Measurements from ENCODE around the gene ENPP3.

ENPP3 gene

DNA sequence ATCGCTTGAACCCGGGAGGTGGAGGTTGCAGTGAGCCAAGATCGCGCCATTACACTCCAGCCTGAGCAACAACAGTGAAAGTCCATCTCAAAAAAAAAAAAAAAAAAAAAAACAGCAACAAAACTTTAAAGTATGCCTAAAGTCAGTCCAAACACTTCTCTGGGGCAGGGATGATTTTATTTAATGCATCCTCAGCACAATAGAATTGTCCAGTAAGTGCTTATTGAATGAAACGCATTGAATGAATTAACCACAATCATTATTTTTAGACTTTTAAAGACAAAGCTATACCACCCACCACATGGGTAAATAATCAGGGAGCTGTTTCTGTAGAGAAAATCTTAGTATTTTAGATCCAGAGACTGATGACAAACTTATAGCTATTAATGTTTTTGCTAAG, 90.4 kb downstream of the ENPP3 start:
- no peak for DNase-seq
- TF ChIP-seq GATA1 (IDR thresholded peaks at IDR 0.05; ENCODE audit: low read depth, low read length): no peak
- no peak for TF ChIP-seq POLR2A (IDR thresholded peaks at IDR 0.05; ENCODE audit: low read length)

DNA sequence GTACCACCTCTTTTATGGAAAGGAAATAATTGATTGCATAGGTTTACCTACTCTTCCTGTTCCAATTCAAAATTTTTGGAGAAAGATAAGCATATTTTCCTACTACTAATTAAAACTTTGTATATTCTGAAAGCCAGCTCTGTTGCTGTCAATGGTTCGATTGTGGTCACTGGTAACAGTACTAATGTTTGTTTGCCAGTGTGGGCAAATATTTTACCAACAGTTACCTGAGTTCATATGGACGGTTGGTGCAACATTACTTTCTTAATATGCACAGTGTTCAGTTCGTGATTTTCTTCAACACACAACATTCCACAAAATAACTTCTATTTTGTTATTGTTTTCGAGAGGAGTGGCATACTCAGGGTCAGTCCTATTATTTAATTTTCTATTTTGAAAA, 90.8 kb downstream of the ENPP3 start:
- TF ChIP-seq GATA1 (IDR thresholded peaks at IDR 0.05; ENCODE audit: low read depth, low read length) (no peak), POLR2A (IDR thresholded peaks at IDR 0.05; ENCODE audit: low read length) (no peak)
- no peak for DNase-seq

DNA sequence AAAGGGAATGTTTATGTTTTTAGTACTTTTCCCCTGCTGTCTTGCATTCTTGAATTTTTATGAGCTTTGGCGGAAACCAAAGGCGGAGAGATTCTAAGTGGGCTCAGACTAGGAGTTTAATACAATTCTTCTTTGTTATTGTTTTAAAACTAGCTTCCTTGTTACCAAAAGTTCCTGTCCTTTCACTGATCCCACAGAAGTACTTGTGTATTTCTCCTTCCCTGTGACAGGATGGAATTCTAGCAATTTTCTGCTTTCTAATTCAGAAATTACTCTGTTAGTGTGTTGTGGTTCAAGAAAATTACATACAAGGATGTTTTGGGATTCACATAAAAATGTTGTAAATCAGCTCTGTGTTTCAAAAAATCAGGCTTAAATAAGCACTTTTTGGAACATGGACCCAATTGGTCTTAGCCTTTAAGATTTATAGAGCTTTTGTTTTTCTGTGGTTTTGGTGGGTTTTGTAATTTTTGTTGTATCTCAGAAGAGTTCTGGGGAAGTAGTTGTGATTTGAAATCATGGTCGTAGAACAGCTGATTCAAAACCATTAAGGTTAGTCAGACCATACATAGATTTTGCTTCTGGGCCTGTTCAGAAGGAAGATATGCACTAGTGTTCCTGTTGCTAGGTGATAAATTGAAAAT, 91.3 kb downstream of the ENPP3 start:
- DNase-seq: no peak
- no peak for TF ChIP-seq GATA1 (IDR thresholded peaks at IDR 0.05; ENCODE audit: low read depth, low read length)
- no peak for TF ChIP-seq POLR2A (IDR thresholded peaks at IDR 0.05; ENCODE audit: low read length)

DNA sequence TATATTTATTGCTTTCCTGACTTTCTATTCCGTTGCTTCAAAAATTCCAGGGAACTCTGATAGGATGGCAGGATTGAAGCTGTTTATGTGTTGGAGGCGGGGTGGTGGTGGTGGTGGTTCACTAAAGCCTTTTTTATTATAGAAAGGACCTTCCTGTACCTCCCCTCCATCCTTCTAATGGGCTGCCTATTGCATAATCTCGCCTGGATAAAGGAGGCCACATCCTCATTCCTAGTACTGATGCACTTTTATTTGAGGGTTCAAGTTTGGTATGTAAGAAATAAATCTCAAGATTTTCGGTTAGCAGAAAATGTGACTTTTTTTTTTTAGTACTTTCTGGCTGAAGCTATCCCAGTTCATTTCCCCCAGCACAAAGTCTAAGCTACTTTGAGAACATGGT, 92.4 kb downstream of the ENPP3 start:
- no peak for DNase-seq
- TF ChIP-seq POLR2A (IDR thresholded peaks at IDR 0.05; ENCODE audit: low read length) (no peak), GATA1 (IDR thresholded peaks at IDR 0.05; ENCODE audit: low read depth, low read length) (no peak)

DNA sequence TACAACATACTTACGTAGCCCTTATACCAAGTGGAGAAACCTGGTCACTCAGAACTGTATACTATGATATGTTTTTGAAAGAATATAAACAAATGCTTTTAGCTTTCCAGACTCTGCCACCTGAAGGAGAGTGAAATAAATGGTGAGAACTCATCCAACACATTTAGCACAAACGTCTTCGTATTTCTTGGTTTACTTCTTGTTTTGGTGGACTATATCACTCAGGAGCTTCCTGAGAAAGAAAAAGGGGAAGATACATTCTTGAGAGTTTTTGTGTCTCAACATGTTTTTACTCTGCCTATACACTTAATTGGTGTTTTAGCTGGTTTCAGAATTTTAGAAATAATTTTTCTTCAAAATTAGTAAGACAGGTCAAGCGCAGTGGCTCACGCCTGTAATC, 93.2 kb downstream of the ENPP3 start:
- DNase-seq: no peak
- TF ChIP-seq POLR2A (IDR thresholded peaks at IDR 0.05; ENCODE audit: low read length) (no peak), GATA1 (IDR thresholded peaks at IDR 0.05; ENCODE audit: low read depth, low read length) (no peak)

DNA sequence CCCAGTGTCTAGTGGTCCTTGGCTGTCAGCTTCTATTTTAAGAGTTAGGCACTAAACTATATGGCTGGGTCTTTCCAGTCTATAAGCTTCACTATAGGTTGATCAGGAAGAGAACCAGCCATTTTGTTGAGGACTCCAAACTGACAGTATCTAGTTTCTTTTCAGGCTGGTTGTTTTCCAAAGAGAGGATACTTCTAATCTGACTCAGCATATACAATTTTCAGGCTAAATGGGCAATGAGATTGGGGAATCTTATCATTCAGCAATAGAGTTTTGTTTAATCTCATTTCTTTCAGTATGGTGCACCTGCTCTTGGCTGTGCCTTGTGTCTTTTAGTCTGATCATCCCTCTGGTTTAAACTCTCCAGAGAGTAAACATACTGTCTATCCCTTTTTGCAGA, 94.1 kb downstream of the ENPP3 start:
- DNase-seq: peak in 1 of 2 experiments; percentile 58
- TF ChIP-seq GATA1 (IDR thresholded peaks at IDR 0.05; ENCODE audit: low read depth, low read length) (no peak), POLR2A (IDR thresholded peaks at IDR 0.05; ENCODE audit: low read length) (no peak)

DNA sequence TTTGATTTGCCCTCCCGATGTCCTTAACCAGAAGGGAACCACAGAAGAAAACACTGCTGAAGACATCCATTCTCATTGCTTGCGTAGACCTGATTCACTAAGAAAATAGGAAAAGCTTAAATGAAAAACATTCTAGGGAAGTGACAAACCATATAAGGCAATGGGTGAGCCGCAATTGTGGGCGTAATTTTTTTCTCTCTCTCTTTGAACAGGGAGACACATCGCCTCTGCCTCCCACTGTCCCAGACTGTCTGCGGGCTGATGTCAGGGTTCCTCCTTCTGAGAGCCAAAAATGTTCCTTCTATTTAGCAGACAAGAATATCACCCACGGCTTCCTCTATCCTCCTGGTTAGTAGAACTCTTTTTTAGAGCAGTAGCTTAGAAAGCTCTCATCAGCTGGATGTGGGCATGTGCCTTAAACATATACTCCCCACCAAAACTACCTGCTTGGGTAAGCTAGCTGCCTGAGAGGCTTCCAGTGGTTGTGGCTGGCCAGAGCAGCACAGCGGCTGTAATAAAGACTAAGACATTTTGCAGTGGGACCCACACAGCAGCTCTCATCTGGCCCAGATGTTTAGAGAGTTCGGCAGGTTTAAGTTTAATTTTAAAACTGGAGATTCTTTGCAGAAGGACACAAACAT, 96.4 kb downstream of the ENPP3 start:
- TF ChIP-seq POLR2A (IDR thresholded peaks at IDR 0.05; ENCODE audit: low read length) (no peak), GATA1 (IDR thresholded peaks at IDR 0.05; ENCODE audit: low read depth, low read length) (no peak)
- no peak for DNase-seq

DNA sequence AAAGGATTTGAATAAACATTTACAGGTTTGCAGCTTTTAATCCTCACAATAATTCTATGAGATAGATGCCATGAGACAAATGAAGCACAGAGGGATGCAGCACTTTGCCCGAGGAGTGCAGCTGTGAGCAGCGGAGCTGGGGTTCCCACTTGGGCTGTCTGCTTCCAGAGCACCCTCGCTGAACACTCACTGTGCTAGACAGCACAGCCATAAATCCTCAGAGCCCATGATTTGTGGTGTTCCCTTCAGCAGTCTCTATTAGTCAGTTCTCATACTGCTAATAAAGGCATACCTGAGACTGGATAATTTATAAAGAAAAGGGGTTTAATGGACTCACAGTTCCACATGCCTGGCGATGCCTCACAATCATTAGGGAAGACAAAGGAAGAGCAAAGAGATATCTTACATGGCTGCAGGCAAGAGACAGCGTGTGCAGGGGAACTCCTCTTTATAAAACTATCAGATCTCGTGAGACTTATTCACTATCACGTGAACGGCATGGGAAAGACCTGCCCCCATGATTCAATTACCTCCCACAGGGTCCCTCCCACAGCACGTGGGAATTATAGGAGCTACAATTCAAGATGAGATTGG, 99.0 kb downstream of the ENPP3 start:
- DNase-seq: no peak
- no peak for TF ChIP-seq POLR2A (IDR thresholded peaks at IDR 0.05; ENCODE audit: low read length)

DNA sequence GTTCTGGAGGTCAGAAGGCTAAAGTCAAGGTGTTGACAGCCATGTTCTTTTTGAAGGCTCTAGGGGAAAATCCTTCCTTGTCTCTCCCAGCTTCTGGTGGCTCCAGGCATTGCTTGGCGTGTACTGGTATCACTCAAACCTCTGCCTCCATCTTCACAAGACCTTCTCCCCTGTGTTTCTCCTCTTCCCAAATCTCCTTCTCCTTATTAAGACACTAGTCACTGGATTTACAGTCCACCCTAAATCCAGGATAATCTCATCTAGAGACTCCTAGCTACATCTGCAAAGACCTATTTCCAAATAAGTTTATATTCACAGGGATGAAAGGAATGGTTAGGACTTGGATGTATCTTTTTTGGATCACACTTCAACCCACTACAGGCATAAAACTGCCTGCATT, 99.7 kb downstream of the ENPP3 start:
- TF ChIP-seq POLR2A (IDR thresholded peaks at IDR 0.05; ENCODE audit: low read length) (no peak), GATA1 (IDR thresholded peaks at IDR 0.05; ENCODE audit: low read depth, low read length) (no peak)
- DNase-seq: no peak

DNA sequence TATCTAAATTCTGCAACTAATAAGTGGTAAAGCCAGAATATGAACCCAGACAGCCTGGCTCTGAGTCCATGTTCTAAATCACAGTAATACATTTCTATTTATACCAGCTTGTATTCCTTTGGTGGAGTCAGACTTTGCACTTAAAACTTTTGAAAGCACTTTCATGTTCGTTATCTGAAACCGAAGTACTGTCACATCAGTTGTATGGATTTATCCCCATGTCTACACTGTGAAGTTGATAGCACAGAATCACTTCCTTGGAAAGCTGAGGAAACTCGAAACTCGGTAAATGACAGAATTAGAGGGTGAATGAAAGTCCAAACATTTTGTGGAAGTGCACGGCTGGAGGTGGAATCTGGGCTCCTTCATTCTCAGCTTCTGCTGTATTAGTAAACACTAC, 102.0 kb downstream of the ENPP3 start:
- TF ChIP-seq POLR2A (IDR thresholded peaks at IDR 0.05; ENCODE audit: low read length) (no peak), GATA1 (IDR thresholded peaks at IDR 0.05; ENCODE audit: low read depth, low read length) (no peak)
- no peak for DNase-seq

DNA sequence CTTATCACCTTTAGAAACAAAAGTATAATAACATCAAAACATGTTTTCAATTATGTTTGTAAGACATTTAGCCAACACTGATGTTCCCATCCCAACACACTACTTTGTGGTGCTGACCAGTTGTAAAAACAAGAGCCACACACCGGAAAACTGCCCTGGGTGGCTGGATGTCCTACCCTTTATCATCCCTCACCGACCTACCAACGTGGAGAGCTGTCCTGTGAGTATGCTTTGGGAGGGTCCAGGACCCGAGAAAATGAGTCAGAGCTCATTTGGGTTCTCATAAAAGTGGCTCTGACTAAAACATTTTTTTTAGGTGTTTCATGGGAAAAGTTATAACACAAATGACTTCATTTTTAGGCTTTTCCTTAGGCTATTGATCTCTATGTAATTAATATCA, 103.1 kb downstream of the ENPP3 start:
- no peak for DNase-seq

DNA sequence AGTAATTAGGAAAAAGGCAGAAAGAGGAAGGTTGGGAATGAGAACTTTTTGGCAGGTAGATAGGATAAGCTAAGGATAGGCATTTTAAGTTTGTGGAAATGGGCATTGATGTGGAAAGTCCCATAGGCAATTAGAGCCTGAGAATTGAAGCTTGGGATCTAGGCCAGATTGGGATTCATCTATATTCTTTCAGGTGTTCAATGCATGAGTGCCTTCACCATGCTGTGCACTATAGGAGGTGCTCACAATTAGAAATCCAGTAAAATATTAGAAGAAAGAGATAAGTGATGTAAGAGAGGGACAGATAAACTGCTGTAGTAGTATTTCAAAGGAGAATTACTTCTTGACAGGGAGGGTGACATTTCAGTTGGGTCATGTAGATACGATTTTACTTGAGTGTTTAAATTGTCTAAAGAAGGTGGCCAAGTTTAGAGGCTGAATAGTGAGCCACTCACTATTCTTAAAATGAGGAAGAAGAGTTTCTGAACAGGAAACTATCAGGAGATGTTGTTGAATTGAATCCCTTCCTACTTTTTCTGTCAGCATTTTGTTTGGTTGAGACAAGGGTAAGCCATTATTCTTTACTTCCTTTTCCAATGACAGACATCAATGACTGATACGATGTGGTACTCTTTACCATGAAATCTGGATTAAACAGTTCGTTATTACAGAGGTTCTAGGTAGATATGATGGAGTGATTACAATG, 104.7 kb downstream of the ENPP3 start:
- TF ChIP-seq POLR2A (IDR thresholded peaks at IDR 0.05; ENCODE audit: low read length) (no peak), GATA1 (IDR thresholded peaks at IDR 0.05; ENCODE audit: low read depth, low read length) (no peak)
- DNase-seq: no peak

More for the DNA sequence above, 103.1 kb downstream of the ENPP3 start:
- TF ChIP-seq GATA1 (IDR thresholded peaks at IDR 0.05; ENCODE audit: low read depth, low read length) (no peak), POLR2A (IDR thresholded peaks at IDR 0.05; ENCODE audit: low read length) (no peak)

DNA sequence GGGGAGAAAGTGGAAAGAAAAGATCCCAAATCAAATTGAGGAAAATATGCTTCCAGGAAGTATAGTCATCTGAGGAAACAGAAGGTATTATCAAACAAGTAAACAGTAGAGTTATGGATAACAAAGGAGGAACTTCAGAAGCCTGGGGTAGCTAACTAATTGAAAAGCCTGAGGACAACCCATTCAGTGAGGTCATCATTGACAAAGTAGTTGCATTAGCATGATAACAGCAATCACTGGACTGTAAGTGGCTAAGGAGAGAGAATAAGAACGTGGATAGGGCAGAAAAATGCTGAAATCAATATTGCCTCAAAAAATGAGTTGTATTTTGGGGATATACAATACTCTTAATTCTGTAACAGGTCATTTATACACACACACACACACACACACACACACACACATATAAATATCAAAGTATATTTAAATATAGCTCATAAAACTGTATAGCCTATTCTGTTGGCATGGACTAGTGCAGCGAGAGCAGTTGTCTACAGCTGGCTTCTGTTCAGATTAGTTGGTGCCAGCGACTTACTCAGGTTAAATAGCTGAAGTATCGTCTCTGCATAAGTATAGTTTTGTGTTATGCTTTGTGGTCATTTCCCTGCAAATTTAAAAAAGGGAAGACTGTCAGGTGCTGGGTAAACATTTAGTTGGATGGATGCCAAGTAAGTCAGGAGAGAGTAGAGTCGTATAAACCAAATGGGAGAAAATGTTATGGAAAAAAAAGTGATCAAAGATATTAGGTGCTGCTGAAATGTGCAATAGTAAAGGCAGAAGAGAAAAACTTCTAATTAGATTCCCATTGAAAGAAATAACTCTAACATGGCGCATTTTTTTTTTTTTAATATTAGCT, 107.6 kb downstream of the ENPP3 start:
- DNase-seq: no peak
- no peak for TF ChIP-seq GATA1 (IDR thresholded peaks at IDR 0.05; ENCODE audit: low read depth, low read length)
- TF ChIP-seq POLR2A (IDR thresholded peaks at IDR 0.05; ENCODE audit: low read length): no peak

DNA sequence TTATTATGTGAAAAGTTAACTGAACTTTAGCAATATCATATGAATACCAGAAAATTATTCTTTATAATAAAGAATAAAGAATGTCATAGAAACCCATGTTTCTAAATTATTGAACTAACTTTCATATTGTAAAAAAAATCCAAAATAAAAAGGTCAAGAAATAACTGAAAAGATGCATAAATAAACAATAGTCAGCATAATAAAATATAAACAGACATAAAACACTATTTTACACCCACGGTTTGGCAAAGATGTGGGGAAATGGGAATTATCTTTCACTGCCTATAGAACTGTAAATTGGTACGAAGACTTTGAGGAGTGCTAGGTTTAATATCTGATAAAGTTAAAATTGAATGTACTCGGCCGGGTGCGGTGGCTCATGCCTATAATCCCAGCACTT, 108.4 kb downstream of the ENPP3 start:
- no peak for DNase-seq
- TF ChIP-seq POLR2A (IDR thresholded peaks at IDR 0.05; ENCODE audit: low read length) (no peak), GATA1 (IDR thresholded peaks at IDR 0.05; ENCODE audit: low read depth, low read length) (no peak)
